ENCODE measurements around the gene RBAK.

RBAK gene

GRCh38 chr7:5035276-5035675 is 10.4 kb upstream of the RBAK start:
- H3F3A ChIP-seq (ENCODE audit: insufficient read depth): no peaks in the 10 kb centered on the region
- H3K27ac ChIP-seq (ENCODE audit: low read depth, low read length): no peak overlapping the region
- H3K9me3 ChIP-seq (ENCODE audit: insufficient read depth, low read length): no peaks in the 10 kb centered on the region
- H3K9me2 ChIP-seq (replicated peaks; ENCODE audit: insufficient read depth, low read length): no peaks in the 10 kb centered on the region
- H3K27me3 ChIP-seq (ENCODE audit: low read length): no peaks in the 10 kb centered on the region
- H3K36me3 ChIP-seq (ENCODE audit: low read length): no peaks in the 10 kb centered on the region
- H3K9ac ChIP-seq (ENCODE audit: low read length): no peak overlapping the region
- no peaks in the 10 kb centered on the region for H3K79me2 ChIP-seq (ENCODE audit: insufficient read depth, low read length)
- no peak overlapping the region for H3K4me2 ChIP-seq (ENCODE audit: low read depth, low read length, poor library complexity, severe bottlenecking)
- no peak overlapping the region for H3K4me3 ChIP-seq (ENCODE audit: insufficient read depth, low read length, poor library complexity, severe bottlenecking)
- no peak for TF ChIP-seq EZH2phosphoT487 (conservative IDR thresholded peaks at IDR 0.05; ENCODE audit: low read length)
- TF ChIP-seq CTCF (IDR thresholded peaks at IDR 0.05; ENCODE audit: insufficient read depth, low read length, poor library complexity, severe bottlenecking): no peak
- no peak overlapping the region for H2AFZ ChIP-seq (ENCODE audit: low read depth, low read length, severe bottlenecking)
- H4K20me1 ChIP-seq (ENCODE audit: low read depth, low read length): no peaks in the 10 kb centered on the region

GRCh38 chr7:5036446-5036845 is 9.2 kb upstream of the RBAK start:
- Histone ChIP-seq H3K36me3 (ENCODE audit: low read length) (no peaks in the 10 kb centered on the region), H3K79me2 (ENCODE audit: insufficient read depth, low read length) (no peaks in the 10 kb centered on the region), H3K27me3 (ENCODE audit: low read length) (no peaks in the 10 kb centered on the region), H3F3A (ENCODE audit: insufficient read depth) (no peaks in the 10 kb centered on the region), H3K9me2 (replicated peaks; ENCODE audit: insufficient read depth, low read length) (no peaks in the 10 kb centered on the region), H3K9ac (ENCODE audit: low read length) (no peak overlapping the region), H3K9me3 (ENCODE audit: insufficient read depth, low read length) (no peaks in the 10 kb centered on the region), H3K4me2 (ENCODE audit: low read depth, low read length, poor library complexity, severe bottlenecking) (no peak overlapping the region), H2AFZ (ENCODE audit: low read depth, low read length, severe bottlenecking) (no peak overlapping the region), H4K20me1 (ENCODE audit: low read depth, low read length) (no peaks in the 10 kb centered on the region), H3K27ac (ENCODE audit: low read depth, low read length) (no peak overlapping the region), H3K4me3 (ENCODE audit: insufficient read depth, low read length, poor library complexity, severe bottlenecking) (no peak overlapping the region)
- TF ChIP-seq CTCF (IDR thresholded peaks at IDR 0.05; ENCODE audit: insufficient read depth, low read length, poor library complexity, severe bottlenecking): no peak
- TF ChIP-seq EZH2phosphoT487 (conservative IDR thresholded peaks at IDR 0.05; ENCODE audit: low read length): no peak

- H3K36me3 ChIP-seq (ENCODE audit: low read length): no peaks in the 10 kb centered on the region
- H3K4me3 ChIP-seq (ENCODE audit: insufficient read depth, low read length, poor library complexity, severe bottlenecking): no peak overlapping the region
- no peak overlapping the region for H3K27ac ChIP-seq (ENCODE audit: low read depth, low read length)
- 0 out of 2 replicates have a peak, but pooled peaks cover 3% of the 10 kb centered on the region for H3F3A ChIP-seq (ENCODE audit: insufficient read depth)
- H3K79me2 ChIP-seq (ENCODE audit: insufficient read depth, low read length): peaks cover 4% of the 10 kb centered on the region
- no peak overlapping the region for H3K4me2 ChIP-seq (ENCODE audit: low read depth, low read length, poor library complexity, severe bottlenecking)
- no peak for TF ChIP-seq EZH2phosphoT487 (conservative IDR thresholded peaks at IDR 0.05; ENCODE audit: low read length)
- no peak for TF ChIP-seq CTCF (IDR thresholded peaks at IDR 0.05; ENCODE audit: insufficient read depth, low read length, poor library complexity, severe bottlenecking)
- no peaks in the 10 kb centered on the region for H4K20me1 ChIP-seq (ENCODE audit: low read depth, low read length)
- H2AFZ ChIP-seq (ENCODE audit: low read depth, low read length, severe bottlenecking): no peak overlapping the region
- H3K9me3 ChIP-seq (ENCODE audit: insufficient read depth, low read length): no peaks in the 10 kb centered on the region
- no peaks in the 10 kb centered on the region for H3K9me2 ChIP-seq (replicated peaks; ENCODE audit: insufficient read depth, low read length)
- H3K27me3 ChIP-seq (ENCODE audit: low read length): no peaks in the 10 kb centered on the region
- no peak overlapping the region for H3K9ac ChIP-seq (ENCODE audit: low read length)
These were observed 4.6 kb upstream of the RBAK start for GRCh38 chr7:5041047-5041446.

Data from SU-DHL-6 (cell line).